GM18858 (cell line): ENCODE results near the gene SEMA5A.

Experiments
- ATAC-seq: cut with Tn5 transposase; IDR thresholded peaks from one replicate; pipeline ENCODE4 v1.9.1; 2021; ENCODE audit not compliant: unreplicated experiment

The SEMA5A gene

DNA sequence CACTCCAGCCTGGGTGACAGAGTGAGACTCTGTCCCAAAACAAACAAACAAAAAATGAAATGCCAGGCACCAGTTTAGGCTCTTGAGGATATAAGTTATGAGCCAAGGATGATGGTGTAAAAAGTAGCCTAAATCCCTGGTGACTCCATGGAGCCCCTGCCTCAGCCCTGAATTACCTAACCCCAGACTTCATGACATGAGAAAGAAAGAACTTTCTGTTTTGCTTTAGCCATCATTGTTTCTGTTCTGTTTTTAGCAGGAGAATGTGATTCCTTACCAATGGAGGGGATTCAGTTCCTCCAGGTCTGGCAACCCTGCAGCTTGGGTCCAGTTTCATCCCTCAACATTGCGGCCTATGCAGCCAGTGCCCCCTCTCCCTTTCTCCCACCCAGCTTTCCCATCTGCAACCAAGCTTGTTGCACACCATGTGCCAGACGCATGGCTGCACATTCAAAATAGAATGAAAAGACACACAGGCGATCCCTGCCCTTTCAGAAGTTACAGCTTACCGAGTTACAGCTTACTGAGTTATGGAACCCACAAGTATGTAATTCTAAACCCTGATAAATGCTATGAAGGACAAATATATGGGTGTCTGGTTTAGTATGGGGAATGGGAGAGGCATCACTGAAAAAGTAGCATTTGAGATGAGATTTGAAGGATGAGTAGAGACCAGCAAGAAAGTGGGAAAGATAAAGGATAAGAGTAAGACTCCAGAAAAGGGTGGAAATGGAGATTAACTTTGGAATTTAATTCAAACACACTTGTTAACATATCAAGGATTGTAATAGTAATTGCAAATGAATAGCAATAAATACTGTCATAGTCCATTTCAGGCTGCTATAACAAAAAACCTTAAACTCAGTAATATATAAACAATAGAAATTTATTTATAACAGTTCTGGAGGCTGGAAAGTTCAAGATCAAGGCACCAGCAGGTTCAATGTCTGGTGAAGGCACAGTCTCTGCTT is 6.0 kb upstream of the SEMA5A start:
- ATAC-seq = no peak

DNA sequence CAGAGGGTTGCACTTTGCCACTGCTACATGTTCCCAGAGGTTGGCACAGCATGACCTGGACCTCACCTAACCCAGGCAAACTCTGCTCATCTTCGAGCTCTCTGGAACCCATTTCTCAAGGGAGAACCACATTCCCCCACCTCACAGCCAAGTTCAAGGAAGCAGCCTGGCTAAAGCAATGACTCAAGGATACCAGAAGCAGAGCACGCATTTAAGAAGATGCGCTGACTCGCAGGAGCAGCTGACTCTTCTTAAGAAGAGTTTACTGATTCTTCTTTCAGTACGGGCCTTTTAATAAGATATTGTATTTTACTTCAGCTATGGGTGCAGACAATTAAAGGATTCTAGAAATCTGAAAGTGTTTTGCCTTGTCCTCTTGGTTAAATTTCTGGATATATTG is 4.1 kb upstream of the SEMA5A start:
- ATAC-seq = no peak

DNA sequence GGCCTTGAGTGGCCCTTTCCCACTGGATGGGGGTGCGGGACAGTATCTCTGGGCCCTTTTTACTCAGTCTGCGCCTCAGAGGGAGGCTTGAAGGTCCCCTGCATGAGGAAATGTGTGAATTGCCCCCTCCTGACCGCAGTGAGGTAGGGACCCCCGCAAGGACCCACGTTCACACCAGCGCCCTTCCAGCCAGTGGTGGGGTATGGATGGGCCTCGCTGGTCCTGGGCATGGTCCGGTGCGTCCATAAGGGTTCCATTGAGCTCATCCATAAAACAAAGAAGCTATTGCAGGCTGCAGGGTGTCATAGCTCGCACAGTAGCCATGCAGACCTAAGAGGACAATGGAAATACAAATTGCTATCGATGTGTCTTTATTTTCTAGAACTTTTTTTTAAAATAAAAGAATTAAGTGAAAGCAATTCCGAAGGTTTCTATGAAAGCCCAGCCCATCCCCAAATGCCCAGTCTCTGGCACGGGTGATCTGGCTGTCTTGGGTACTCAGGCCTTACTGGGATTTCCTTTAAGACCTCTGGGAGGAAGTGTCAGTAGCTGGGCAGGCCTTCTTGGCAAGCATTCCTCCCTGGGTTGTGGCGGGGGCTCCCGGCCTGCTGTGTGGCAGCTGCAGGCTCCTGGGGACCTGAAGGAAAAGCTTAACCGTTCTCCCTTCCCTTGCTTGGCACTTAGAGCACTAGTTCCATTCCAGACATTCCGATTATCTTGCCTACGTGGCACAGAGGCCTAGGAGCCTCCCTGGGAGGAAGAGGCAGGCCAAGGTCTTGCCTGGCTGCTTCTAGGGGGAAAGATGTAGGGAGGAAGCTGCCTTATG is 1.5 kb upstream of the SEMA5A start:
- ATAC-seq = no peak

DNA sequence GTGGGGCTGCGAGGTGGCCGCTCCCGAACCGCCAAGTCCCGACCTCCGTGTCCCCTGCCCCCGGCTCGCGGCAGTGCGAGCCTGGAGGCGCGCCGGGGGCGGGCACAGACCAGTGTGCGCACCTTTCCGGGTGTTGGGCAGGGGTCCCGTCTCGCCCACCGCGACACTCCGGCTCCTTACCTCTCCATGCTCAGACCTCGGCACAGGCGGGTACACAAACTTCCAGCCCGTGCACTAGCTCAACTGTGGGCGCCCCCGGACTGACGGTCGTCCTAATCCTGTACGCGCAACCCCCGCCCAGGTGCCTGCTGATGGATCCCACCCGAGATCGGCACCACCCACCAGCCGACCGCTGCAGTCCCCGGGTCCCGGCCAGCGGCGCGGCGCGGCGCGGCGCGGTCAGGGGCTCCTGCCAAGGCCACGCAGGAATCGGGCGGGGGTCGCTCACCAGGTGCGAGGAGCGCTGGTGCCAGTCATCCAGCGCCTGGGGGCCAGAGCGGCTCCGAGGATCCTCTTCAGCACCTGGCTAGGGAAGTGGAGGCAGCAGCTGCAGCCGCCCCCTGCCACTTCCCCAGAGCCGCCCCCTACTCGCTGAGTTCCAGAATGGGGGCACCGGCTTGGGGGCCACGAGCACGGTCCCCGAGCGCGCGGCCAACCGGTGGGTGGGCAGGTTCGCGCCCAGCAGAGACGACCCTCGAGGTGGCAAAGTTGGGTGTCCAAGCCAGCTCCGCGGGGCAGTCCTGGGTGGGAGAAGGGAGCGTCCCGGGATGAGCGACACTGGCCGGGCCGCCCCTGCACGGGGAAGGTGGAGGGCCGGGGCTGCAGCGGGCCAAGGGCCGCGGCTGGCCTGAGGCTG is 511 bp downstream of the SEMA5A start:
- no peak for ATAC-seq

DNA sequence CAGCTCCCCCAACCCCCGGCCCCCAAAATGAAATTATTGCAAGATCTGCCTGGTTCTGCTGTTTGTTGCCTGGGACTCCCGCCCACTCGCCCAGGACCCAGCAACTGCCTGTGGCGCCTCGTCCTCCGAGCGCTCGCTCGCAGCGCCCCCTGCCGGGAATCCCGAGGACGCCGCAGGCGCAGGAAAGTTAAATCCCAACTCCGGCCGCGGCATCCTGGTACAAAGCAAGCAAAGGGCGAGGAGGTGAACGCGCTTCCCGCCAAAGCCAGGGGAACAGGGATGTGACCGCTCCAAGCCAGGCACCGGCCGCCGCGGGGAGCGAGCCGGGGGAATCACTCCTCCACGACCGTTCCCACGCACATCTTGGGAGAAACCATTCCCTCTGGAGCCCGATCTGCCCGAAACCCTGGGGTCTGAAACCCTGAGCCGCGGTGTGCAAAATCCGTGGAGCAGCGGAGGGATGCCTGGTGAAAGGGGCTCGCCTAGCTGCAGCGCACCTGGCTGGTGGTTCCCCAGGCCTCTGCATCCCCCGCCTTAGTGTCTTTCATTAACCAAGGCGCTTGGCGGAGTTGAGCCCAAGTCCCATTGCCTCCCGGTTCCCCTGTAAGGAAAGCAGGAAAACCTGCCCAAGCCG is 1.3 kb downstream of the SEMA5A start:
- peak; percentile 83 for ATAC-seq

DNA sequence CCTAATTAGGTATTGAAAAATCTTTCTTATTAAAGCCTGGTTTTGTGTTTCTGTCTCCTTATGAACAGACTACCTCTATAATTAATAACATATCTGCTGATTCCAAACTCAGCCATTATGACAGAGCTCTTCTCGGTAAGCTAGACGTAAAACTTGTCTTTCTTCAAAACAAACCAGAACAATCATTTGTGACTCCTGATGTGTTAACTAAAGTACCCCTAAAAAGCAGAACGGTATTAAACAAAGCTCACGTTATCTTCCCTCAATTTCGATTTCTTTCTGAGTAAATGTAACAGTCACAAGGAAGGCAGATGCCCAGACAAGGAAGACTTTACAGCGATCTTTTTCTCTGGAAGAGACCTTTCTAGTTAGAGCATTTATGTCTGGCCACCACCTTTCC is 1.8 kb downstream of the SEMA5A start:
- no peak for ATAC-seq

DNA sequence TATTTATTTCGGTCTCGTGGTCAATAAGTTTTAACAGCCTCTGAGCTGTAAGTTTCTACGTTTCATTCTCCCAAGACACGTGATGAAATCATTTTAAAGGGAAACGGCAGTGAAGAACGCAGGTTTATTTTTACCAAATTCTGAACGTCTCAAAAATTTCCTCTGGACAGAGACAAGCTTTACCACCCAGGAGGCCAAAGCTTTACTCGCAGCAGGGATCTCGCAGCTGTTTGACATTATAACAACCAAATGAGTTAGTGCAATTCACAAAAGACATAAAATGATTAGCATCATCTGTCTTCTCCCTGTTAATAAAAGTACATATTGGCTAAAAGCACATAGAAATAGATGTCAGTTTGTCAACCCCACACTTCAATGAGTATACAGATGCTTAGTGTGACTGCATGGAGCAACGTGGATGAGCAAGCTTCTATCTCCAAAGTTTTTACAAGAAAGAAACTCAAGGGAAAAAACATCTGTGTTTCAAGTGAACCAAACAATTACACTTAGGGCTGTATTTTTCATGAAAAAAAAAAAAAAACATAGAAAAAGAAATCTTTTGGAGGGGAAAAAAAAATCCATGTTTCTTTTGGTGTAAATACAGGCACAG is 2.5 kb downstream of the SEMA5A start:
- no peak for ATAC-seq

DNA sequence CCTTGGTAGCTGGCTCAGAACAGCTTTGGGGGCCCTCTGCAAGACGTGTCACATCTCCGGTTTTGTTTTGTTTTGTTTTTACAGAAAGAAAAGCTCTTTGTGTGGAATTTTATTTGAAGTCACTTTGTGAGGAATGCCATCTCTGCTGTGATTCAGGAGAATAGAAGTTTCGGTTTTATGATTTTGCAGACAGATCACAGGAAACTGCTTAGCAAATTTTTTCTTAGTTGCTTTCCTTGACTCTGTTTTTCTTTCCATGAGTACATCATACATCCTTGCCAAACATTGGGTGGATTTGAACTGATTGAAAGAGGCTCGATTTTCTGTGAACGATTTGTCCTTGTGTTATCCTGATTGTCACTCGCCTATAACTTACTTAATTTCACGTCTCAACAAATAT is 5.1 kb downstream of the SEMA5A start:
- ATAC-seq = no peak

DNA sequence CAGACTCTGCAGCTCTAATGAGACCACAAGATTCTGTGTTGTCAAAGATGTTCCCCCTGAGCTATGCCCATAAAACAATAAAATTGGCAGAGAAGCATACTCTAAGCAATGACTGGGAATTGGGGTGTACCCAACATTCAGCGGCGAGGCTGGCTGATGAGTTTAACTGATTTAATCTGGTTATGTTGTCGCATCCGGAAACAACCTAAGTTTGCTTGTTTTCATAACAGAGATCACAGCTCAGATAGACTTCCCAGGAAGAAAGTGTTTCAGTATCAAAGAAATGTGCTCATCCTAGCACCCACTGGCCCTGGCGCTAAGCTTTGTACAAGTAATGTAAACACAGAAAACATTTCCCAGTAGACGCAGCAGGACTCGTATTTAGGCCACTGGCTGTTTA is 7.4 kb downstream of the SEMA5A start:
- ATAC-seq = no peak

DNA sequence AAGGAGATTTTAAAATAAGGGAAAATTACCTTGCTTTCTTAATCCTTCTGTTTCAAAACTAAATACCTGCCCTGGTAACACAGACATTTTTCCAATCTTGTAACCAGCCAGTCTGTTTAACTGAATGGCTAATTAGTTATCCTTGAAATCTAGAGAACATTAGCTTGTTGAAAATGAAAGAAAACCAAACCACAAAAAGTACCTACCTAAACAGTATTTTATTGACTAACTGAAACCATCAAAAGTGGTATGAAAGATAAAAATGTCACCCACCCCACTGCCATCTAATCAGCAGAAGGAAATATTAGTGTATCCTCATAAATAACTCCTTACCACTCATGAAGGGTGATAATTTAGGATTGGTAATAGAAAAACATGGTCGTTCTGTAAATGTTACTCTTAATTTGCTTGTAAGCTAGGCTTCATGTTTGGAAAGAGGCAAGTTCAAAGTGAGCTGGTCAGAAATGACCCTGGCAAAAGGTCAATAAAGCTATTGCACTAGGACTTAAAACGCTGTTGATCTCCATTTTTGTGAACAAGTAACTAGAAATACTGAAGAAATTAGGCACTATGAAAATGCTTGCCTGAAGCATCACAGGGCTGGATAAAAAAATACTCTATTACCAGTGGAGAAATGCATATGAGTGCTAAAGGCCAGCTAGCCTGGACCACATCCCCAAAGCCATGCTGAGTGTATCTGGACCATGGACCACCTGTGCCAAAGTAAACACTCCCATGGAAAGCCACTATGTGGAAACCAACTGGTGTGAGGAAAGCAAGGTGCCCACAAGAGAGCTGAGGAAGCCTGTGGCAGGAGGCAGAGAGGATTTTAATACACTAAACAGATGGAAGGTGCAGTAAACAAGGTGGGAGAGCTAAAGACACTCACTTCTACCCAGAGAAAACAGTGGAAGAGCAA is 8.4 kb downstream of the SEMA5A start:
- no peak for ATAC-seq

DNA sequence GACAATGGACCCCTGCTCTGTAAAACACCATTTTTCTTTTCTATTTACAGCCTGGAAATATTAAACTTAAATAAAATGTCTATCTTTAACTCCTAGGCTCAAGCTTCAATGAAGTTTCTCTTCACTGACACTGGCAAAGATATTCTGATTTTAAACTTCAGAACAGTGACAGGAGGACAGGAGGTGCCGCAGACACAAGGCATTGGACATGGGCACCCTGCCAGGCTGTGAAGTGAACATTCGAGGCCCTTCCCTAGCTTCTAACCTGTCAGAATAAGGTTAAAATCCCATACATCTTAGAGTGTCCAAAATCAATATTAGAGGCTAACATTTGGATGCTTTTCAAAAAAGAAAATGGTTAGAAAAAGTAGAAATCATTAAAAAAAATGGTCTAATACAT is 9.2 kb downstream of the SEMA5A start:
- ATAC-seq = no peak

DNA sequence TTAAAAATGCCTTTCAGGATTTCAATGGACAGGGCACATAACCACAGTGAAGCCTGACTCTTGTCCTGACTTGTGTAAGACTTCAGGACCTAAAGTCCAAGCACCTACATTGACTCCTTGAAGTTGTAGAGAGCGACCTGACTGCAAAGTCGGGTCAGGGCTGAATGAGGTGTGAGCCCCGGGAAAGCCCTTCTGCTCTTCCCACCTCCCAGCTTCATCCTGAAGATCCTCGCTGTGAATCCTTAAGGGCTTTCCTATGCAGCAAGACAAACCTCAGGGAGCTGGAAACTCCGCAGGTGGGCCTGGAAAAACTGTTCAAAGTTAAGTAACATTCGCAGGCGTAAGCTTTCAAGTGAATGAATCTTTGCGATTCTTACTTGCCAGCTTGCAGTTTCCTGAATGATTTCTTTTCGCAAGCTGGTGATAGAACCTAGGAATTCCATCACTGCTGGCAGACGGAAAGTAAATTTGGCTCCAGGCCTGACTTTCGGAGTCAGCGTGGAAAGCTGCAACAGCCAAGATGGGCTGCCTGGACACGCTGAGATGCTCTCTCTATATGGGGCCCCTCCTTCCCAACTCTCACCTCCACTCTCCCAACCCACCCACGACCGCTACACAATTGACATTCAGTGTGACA is 10.9 kb downstream of the SEMA5A start:
- ATAC-seq = no peak

DNA sequence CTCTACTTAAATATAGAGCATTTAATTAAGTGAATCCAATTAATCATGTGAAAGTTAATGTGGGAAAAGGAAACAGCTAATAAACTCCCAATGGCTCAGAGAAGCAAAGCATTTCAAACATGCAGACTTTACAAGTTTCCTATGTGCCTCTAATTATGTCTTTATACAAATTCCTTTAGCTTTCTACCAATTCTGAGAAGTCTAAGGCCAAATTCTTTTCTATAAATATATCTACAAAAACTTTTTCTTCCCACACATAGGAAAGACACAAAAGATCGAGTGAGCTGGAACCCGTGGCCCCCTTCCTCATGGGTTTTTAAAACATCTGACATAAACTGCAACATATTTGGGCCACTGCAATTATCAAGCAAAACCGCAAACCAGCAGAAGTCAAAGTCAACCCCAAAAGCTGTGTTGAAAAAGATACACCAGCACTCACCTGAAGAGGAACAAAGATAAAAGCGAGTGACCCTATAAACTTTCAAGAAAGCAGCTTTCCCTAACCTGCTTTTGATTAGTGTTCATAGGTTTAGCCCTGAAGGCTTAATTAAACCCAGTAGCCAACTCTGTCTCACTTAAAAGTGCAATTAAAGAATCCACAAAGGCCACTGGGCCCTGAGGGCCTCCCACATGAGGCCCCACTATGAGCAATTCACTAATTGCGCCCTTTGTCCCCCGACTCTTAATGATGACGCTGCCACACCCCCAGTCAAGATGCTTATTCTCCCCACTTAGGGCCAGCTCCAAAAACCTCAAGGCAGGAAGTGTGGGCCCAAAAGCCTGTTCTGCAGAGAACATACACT is 12.1 kb downstream of the SEMA5A start:
- ATAC-seq = no peak

DNA sequence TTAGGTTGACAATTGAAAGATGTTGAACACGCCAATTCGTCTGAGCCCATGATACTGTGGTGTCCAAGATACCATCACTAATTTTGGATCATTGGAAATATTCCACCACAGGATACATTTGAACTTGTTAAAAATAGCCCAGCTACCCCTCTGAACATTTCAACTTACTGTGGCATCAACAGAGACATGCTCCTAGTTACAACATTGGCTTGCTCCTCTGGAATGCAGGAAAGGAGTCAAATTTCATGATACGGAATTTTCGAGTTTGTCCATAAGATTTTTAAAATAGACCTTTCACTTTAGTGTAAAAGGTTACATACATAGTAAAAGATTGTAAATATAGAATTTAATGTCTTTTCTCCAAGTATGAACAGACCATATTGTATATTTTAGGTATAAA is 12.8 kb downstream of the SEMA5A start:
- no peak for ATAC-seq

DNA sequence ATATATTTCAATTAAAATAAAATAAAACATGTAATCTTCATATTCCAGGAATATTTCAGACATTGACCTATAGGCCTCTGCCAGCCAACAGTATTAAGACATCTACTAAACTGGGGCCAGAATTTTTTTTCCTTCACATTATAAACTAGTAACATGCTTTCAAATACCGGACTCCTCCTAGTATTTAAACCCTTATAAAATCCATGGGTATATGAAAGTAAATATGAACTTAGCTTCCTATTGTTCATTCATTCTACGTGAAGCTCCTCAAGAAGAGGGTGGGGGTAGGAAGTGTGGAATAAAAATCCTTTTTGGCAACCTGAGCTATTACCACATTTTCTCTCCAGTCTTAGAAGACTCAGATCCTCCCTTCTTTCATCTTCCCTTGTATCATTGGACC is 16.4 kb downstream of the SEMA5A start:
- no peak for ATAC-seq

DNA sequence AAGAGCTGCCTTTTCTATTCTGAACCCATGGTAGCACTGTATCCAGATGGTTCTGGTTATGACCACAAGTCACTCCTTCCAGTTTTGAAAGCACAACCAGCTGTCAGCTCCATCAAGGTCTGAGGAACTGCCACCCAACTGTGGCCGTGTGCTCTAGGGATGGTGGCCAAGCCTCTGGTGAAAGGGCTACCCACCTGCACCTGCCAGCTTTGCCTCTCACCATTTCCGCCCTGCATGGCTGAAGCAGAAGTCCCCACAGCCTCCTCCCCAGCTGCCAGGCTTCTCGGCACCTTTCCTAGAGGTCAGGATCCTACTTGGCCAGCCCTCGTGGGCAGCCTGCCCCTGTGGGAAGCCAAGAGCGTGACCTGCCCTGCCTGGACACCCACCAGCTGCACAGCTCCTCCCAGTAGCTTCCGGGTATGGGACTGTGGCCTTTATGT is 16.8 kb downstream of the SEMA5A start:
- no peak for ATAC-seq

DNA sequence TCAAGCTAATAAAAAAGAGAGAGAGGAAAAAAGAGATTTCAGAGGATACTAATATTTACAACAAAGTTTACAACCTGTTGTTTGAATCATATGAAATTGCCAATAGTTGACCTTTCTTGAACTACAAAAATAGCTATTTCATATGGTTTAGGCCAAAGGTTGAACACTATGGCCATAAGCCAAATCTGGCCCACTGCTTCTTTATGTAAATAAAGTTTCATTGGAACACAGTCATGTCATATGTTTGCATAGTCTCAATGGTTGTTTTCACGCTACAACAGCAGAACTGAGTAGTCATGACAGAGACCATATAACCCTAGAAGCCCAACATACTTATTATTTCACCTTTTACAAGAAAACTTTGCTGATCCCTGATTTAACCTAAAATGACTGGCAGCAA is 20.9 kb downstream of the SEMA5A start:
- ATAC-seq = no peak
